ENCODE measurements around the gene PINK1. TPM values are rescaled to one million over a fixed set of nuclear protein-coding genes. Genes with fewer than 3 reads are reported as not detected.

PINK1 gene
- total and polyA plus RNA-seq, 2 of the 13 experiments (the other 11 are each of a cell fraction or from before 2014, with no cell fraction given), result 15.3 to 16.1 TPM

GRCh38 chr1:20596106-20596505 is 37.2 kb upstream of the PINK1 start:
- Histone ChIP-seq H3K36me3 (replicated peaks in 1 of 2; ENCODE audit: control insufficient read depth in 1 of 2, insufficient read depth in 2 of 2, low read length in 2 of 2) (no peaks in the 10 kb centered on the region), H3K79me2 (ENCODE audit: insufficient read depth, low read length) (no peaks in the 10 kb centered on the region), H3K27me3 (ENCODE audit: control insufficient read depth in 1 of 2, insufficient read depth in 2 of 2, low read length in 2 of 2) (peaks cover 0 to 1% of the 10 kb centered on the region in 2 experiments; a peak in 1 of 5 replicates), H3K4me2 (ENCODE audit: low read depth, low read length) (no peak overlapping the region), H3K9ac (ENCODE audit: insufficient read depth, low read depth, low read length) (no peak overlapping the region), H3K9me3 (ENCODE audit: low read length) (no peaks in the 10 kb centered on the region), H4K20me1 (ENCODE audit: insufficient read depth, low read length) (no peaks in the 10 kb centered on the region), H3K27ac (ENCODE audit: extremely low read length, insufficient read depth, low read length) (no peak overlapping the region), H3K4me1 (ENCODE audit: insufficient read depth, low read length) (no peaks in the 10 kb centered on the region), H2AFZ (ENCODE audit: low read length) (no peak overlapping the region), H3K4me3 (replicated peaks in 1 of 3; ENCODE audit: insufficient read depth in 1 of 3, low read depth in 2 of 3, low read length in 3 of 3) (no peak overlapping the region)
- BruUV-seq (replicated peaks), result no TSS peak
- FAIRE-seq (no peak), ATAC-seq (no peak), DNase-seq (ENCODE audit: low spot score) (no peak)
- in situ Hi-C loops (cut with HindIII; ENCODE audit: extremely low pct_ligation_motif_present, low pct_unique_long_range_greater_than_20kb), result no loop called here
- ChIA-PET POLR2A (no interaction called here), CTCF (ENCODE audit: low intra/inter-chr PET ratio, low total read pairs) (no interaction called here)
- TF ChIP-seq GZF1 (CRISPR knock-in tag; IDR thresholded peaks at IDR 0.05) (0 out of 2 replicates have a peak, but pooled peaks have one; percentile 53), CBFB (CRISPR knock-in tag; IDR thresholded peaks at IDR 0.05) (no peak)
- WGBS (ENCODE audit: low lambda C conversion rate), result 67% methylated on average over 6 of the region's 6 CpGs
- intact Hi-C loops (cut with micrococcal nuclease; ENCODE audit: unreplicated experiment), result no loop called here

DNA sequence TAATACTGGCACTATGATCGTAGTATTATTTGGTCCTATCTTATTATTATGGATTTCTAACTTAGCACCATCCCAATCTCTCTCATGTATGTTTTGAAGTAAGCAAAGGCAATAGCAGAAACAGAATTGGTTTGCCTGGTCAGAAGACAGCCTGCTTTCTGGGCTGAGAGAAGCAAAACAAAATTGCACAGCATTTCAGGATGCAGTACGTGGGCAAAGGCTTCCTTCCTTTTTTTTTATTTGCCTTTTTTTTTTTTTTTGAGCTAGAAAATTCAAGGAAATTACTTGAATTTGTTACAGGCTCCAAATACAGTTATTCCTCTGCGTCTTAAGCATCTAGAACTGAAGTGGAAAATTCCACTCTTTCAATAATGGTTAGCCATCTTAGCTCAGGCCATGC is 35.6 kb upstream of the PINK1 start:
- H2AFZ ChIP-seq (ENCODE audit: low read length), result no peak overlapping the region
- no peaks in the 10 kb centered on the region for H3K27me3 ChIP-seq (ENCODE audit: control insufficient read depth in 1 of 2, insufficient read depth in 2 of 2, low read length in 2 of 2)
- 73% methylated on average over 3 of the region's 3 CpGs for WGBS (ENCODE audit: low lambda C conversion rate)
- no peak for ATAC-seq
- no peaks in the 10 kb centered on the region for H3K4me1 ChIP-seq (ENCODE audit: insufficient read depth, low read length)
- CTCF ChIA-PET (ENCODE audit: low intra/inter-chr PET ratio, low total read pairs), result no interaction called here
- in situ Hi-C loops (cut with HindIII; ENCODE audit: extremely low pct_ligation_motif_present, low pct_unique_long_range_greater_than_20kb), result no loop called here
- no TSS peak for BruUV-seq (replicated peaks)
- H3K79me2 ChIP-seq (ENCODE audit: insufficient read depth, low read length), result no peaks in the 10 kb centered on the region
- no peak overlapping the region for H3K27ac ChIP-seq (ENCODE audit: extremely low read length, insufficient read depth, low read length)
- TF ChIP-seq ZFP82 (CRISPR knock-in tag; IDR thresholded peaks at IDR 0.05; ENCODE audit: borderline replicate concordance), result no peak
- no peak for TF ChIP-seq GPN1 (CRISPR knock-in tag; IDR thresholded peaks at IDR 0.05; ENCODE audit: borderline replicate concordance)
- TF ChIP-seq ZBTB1 (CRISPR knock-in tag; IDR thresholded peaks at IDR 0.05; ENCODE audit: borderline replicate concordance), result no peak
- no peak for TF ChIP-seq ARID2 (CRISPR knock-in tag; IDR thresholded peaks at IDR 0.05; ENCODE audit: borderline replicate concordance)
- TF ChIP-seq TERF1 (CRISPR knock-in tag; IDR thresholded peaks at IDR 0.05), result no peak
- no peak for TF ChIP-seq ZNF546 (CRISPR knock-in tag; conservative IDR thresholded peaks at IDR 0.05)
- TF ChIP-seq EHMT2 (IDR thresholded peaks at IDR 0.05; ENCODE audit: borderline replicate concordance, low read depth, low read length), result no peak
- TF ChIP-seq SMAD9 (CRISPR knock-in tag; IDR thresholded peaks at IDR 0.05), result no peak
- TF ChIP-seq SRSF4 (IDR thresholded peaks at IDR 0.05; ENCODE audit: low read depth, low read length, poor library complexity, severe bottlenecking), result no peak
- no peak for TF ChIP-seq ZFY (CRISPR knock-in tag; IDR thresholded peaks at IDR 0.05)
- no peak for TF ChIP-seq ZZZ3 (CRISPR knock-in tag; IDR thresholded peaks at IDR 0.05; ENCODE audit: borderline replicate concordance)
- TF ChIP-seq PLRG1 (conservative IDR thresholded peaks at IDR 0.05), result no peak
- no peak for TF ChIP-seq EEA1 (CRISPR knock-in tag; IDR thresholded peaks at IDR 0.05; ENCODE audit: borderline replicate concordance)
- TF ChIP-seq ZNF414 (CRISPR knock-in tag; IDR thresholded peaks at IDR 0.05), result no peak
- no peak for TF ChIP-seq NCOA2 (CRISPR knock-in tag; IDR thresholded peaks at IDR 0.05)
- H3K9me3 ChIP-seq (ENCODE audit: low read length), result no peaks in the 10 kb centered on the region
- no peak overlapping the region for H3K9ac ChIP-seq (ENCODE audit: insufficient read depth, low read depth, low read length)
- no peak overlapping the region for H3K4me2 ChIP-seq (ENCODE audit: low read depth, low read length)
- FAIRE-seq, result no peak
- H3K36me3 ChIP-seq (replicated peaks in 1 of 2; ENCODE audit: control insufficient read depth in 1 of 2, insufficient read depth in 2 of 2, low read length in 2 of 2), result no peaks in the 10 kb centered on the region
- DNase-seq (ENCODE audit: low spot score), result no peak
- POLR2A ChIA-PET, result no interaction called here
- intact Hi-C loops (cut with micrococcal nuclease; ENCODE audit: unreplicated experiment), result no loop called here
- no peaks in the 10 kb centered on the region for H4K20me1 ChIP-seq (ENCODE audit: insufficient read depth, low read length)
- H3K4me3 ChIP-seq (replicated peaks in 1 of 3; ENCODE audit: insufficient read depth in 1 of 3, low read depth in 2 of 3, low read length in 3 of 3), result no peak overlapping the region

Data from HepG2 (cell line).